ENCODE results near the gene SPATS2.

DNA sequence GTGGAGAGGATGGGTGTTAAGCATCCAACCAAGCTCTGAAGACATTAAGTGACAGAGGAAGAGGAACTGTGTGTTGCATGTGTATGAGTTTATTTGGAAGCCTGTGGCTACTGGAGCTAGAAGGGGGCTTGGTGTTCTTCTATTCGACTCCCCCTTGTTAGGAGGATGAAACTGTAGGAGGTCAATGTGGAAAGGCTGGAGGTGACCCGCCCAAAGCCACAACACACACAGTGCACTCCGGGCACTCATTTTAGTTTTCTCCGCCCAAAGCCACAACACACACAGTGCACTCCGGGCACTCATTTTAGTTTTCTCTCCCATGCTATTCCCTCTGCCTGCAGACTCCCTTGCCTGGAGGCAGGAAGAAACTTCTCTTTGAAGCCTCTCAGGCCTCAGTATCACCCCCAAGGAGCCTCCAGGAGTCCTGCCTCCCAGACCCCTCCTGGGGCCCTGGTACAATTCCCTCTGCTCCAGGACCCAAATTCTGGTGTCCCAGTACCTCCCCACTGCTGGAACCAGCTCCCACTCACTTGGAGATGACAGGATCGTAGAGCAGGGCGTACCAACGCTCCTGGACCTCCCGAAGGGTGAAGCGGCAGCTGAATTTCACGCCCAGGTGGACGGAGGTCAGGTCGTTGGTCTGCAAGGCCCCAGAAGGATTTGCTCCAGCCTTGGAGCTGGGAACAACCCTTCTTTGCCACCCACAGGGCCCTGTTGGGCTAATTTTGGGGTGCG, 196.9 kb downstream of the SPATS2 start:
- TF ChIP-seq, protein P1, sequence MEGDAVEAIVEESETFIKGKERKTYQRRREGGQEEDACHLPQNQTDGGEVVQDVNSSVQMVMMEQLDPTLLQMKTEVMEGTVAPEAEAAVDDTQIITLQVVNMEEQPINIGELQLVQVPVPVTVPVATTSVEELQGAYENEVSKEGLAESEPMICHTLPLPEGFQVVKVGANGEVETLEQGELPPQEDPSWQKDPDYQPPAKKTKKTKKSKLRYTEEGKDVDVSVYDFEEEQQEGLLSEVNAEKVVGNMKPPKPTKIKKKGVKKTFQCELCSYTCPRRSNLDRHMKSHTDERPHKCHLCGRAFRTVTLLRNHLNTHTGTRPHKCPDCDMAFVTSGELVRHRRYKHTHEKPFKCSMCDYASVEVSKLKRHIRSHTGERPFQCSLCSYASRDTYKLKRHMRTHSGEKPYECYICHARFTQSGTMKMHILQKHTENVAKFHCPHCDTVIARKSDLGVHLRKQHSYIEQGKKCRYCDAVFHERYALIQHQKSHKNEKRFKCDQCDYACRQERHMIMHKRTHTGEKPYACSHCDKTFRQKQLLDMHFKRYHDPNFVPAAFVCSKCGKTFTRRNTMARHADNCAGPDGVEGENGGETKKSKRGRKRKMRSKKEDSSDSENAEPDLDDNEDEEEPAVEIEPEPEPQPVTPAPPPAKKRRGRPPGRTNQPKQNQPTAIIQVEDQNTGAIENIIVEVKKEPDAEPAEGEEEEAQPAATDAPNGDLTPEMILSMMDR (IDR thresholded peaks at IDR 0.05; ENCODE audit: insufficient read depth, low read length, poor library complexity, severe bottlenecking) = no peak
- TF ChIP-seq EZH2phosphoT487 (conservative IDR thresholded peaks at IDR 0.05; ENCODE audit: low read length) = no peak

All from SU-DHL-6 (cell line).